HCT116 (cell line): Measurements from ENCODE around the gene WDR19. TPM values are rescaled to one million over a fixed set of nuclear protein-coding genes. Genes with fewer than 3 reads are reported as not detected.

Experiments used
- ATAC-seq: fragments of 200-7000 bp; cut with Tn5 transposase; 2 replicates; pipeline ENCODE4 v1.9.1; 2020; ENCODE audit warnings: mild to moderate bottlenecking, moderate library complexity
- BruUV-seq: library from RNA; stranded (reverse); fragments of 400-500 nt; replicated peaks from 2 replicates; lab custom pipeline; 2021; lab: Mats Ljungman, UMichigan
- CTCF ChIA-PET: fragments of 300-600 bp; sonication (Branson Sonifier 250); formaldehyde crosslinking; loops from one replicate; lab custom pipeline; 2021; ENCODE audit warnings: antibody characterized with exemption; lab: Charles Lee
- POLR2A ChIA-PET: fragments of 300-600, 350-600 bp; sonication (Branson Sonifier 250); formaldehyde crosslinking; loops from one replicate; lab custom pipeline; 2021; ENCODE audit warnings: antibody characterized with exemption; lab: Charles Lee
- RAD21 ChIA-PET, 2 experiments: fragments of 300-600 bp; sonication (Branson Sonifier 250); formaldehyde crosslinking; loops; one replicate each; lab custom pipeline; 2023; ENCODE audit warnings: low total read pairs in 2 of 2; ENCODE audit not compliant: uncharacterized antibody in 2 of 2, unreplicated experiment in 2 of 2, low non-redundant PET in 1 of 2; lab: Charles Lee
- DNase-seq: peaks from one replicate; pipeline ENCODE4 v3.0.0-alpha.2; 2010; ENCODE audit warnings: low read depth, low spot score
- H2AFZ ChIP-seq: fragments of 200-600 bp; shearing (Covaris generic), sonication (generic); 2 replicates; pipeline ENCODE4 v1.6.1; 2017; ENCODE audit warnings: low read depth, mixed run types, mixed read lengths, antibody characterized with exemption, low read length; ENCODE audit not compliant: poor library complexity, severe bottlenecking
- H3K27ac ChIP-seq: 2 replicates; pipeline ENCODE4 v1.5.1; 2012; ENCODE audit warnings: low read depth, low read length
- H3K27me3 ChIP-seq: fragments of 200-600 bp; sonication (generic); 2 replicates; pipeline ENCODE4 v1.6.1; 2016; ENCODE audit warnings: mixed run types, low read length, mixed read lengths; ENCODE audit not compliant: insufficient read depth
- H3K36me3 ChIP-seq, 2 experiments: fragments of 200-500 bp in 1 of 2; fragments of 200-600 bp in 1 of 2; sonication (Bioruptor generic) in 1 of 2; sonication (generic) in 1 of 2; 2 replicates each; pipeline versions ENCODE4 v1.5.1 to v1.6.1; 2014 to 2016; ENCODE audit warnings: low read length in 2 of 2, inconsistent platforms in 1 of 2, mixed read lengths in 1 of 2, mixed run types in 1 of 2; ENCODE audit not compliant: insufficient read depth in 2 of 2, control insufficient read depth in 1 of 2
- H3K4me1 ChIP-seq, 2 experiments: fragments of 200-600 bp in 1 of 2; sonication (generic) in 1 of 2; 2 replicates each; pipeline versions ENCODE4 v1.5.1 to v1.6.1; 2012 to 2017; ENCODE audit warnings: low read length in 2 of 2, inconsistent platforms in 1 of 2, mild to moderate bottlenecking in 1 of 2, mixed read lengths in 1 of 2, mixed run types in 1 of 2, moderate library complexity in 1 of 2; ENCODE audit not compliant: insufficient read depth in 2 of 2, control insufficient read depth in 1 of 2
- H3K4me2 ChIP-seq: fragments of 200-600 bp; sonication (generic); 2 replicates; pipeline ENCODE4 v1.6.1; 2017; ENCODE audit warnings: mixed run types, low read length, mixed read lengths
- H3K4me3 ChIP-seq, 2 experiments: fragments of 200-600 bp in 1 of 2; sonication (generic) in 1 of 2; replicated peaks in 1 of 2; 2 replicates each; pipeline ENCODE4 v1.5.1; 2011 to 2016; ENCODE audit warnings: low read length in 2 of 2, control low read depth in 1 of 2, low read depth in 1 of 2, mild to moderate bottlenecking in 1 of 2, mixed read lengths in 1 of 2, mixed run types in 1 of 2
- H3K79me2 ChIP-seq: fragments of 200-600 bp; sonication (generic); 2 replicates; pipeline ENCODE4 v1.6.1; 2017; ENCODE audit warnings: mild to moderate bottlenecking, mixed run types, low read length, moderate library complexity, mixed read lengths; ENCODE audit not compliant: insufficient read depth
- H3K9ac ChIP-seq: fragments of 200-600 bp; sonication (generic); 2 replicates; pipeline ENCODE4 v1.6.1; 2016; ENCODE audit warnings: low read length, mixed read lengths
- H3K9me2 ChIP-seq: fragments of 200-600 bp; sonication (generic), shearing (Covaris generic); 2 replicates; pipeline ENCODE4 v1.6.1; 2017; ENCODE audit warnings: mixed run types, mild to moderate bottlenecking, moderate library complexity; ENCODE audit not compliant: insufficient read depth
- H3K9me3 ChIP-seq, 2 experiments: fragments of 200-500 bp in 1 of 2; fragments of 200-600 bp in 1 of 2; sonication (Bioruptor generic) in 1 of 2; sonication (generic) in 1 of 2; 2 replicates each; pipeline ENCODE4 v1.6.1; 2014 to 2017; ENCODE audit warnings: low read length in 2 of 2, mixed read lengths in 2 of 2, inconsistent platforms in 1 of 2, low read depth in 1 of 2, mild to moderate bottlenecking in 1 of 2, mixed run types in 1 of 2, moderate library complexity in 1 of 2; ENCODE audit not compliant: control insufficient read depth in 1 of 2, insufficient read depth in 1 of 2
- H4K20me1 ChIP-seq: fragments of 200-600 bp; sonication (generic), shearing (Covaris generic); 2 replicates; pipeline ENCODE4 v1.6.1; 2017; ENCODE audit warnings: mixed run types, mild to moderate bottlenecking, moderate library complexity; ENCODE audit not compliant: insufficient read depth
- ATF3 ChIP-seq: IDR thresholded peaks from 2 replicates; pipeline ENCODE4 v1.6.1; 2012
- CBX3 ChIP-seq: IDR thresholded peaks from 2 replicates; pipeline ENCODE4 v1.6.1; 2012; ENCODE audit warnings: low read depth
- CEBPB ChIP-seq: IDR thresholded peaks from 2 replicates; pipeline ENCODE4 v1.6.1; 2012; ENCODE audit warnings: low read depth
- CTCF ChIP-seq, 3 experiments: fragments of 200-600 bp in 1 of 3; sonication (generic) in 1 of 3; IDR thresholded peaks in 2 of 3; conservative IDR thresholded peaks in 1 of 3; 2 replicates each; pipeline ENCODE4 v1.5.1; 2012 to 2017; ENCODE audit warnings: low read depth in 2 of 3, low read length in 2 of 3, antibody characterized with exemption in 1 of 3, borderline replicate concordance in 1 of 3, control low read depth in 1 of 3, mild to moderate bottlenecking in 1 of 3, mixed read lengths in 1 of 3, mixed run types in 1 of 3, moderate library complexity in 1 of 3; ENCODE audit not compliant: insufficient read depth in 1 of 3
- ELF1 ChIP-seq: IDR thresholded peaks from 2 replicates; pipeline ENCODE4 v1.6.1; 2012; ENCODE audit warnings: low read depth, borderline replicate concordance
- EZH2phosphoT487 ChIP-seq: fragments of 200-600 bp; IDR thresholded peaks from 2 replicates; pipeline ENCODE4 v1.6.1; 2018; ENCODE audit warnings: antibody characterized with exemption, borderline replicate concordance
- MAX ChIP-seq: IDR thresholded peaks from 2 replicates; pipeline ENCODE4 v1.6.1; 2012
- POLR2A ChIP-seq: IDR thresholded peaks from 2 replicates; pipeline ENCODE4 v1.7.0; 2011; ENCODE audit warnings: borderline replicate concordance; ENCODE audit not compliant: insufficient read depth, insufficient read length; ENCODE audit errors: extremely low read depth
- POLR2AphosphoS5 ChIP-seq: IDR thresholded peaks from 2 replicates; pipeline ENCODE4 v1.6.1; 2011; ENCODE audit warnings: mild to moderate bottlenecking, low read depth, low read length, moderate library complexity
- RAD21 ChIP-seq: IDR thresholded peaks from 2 replicates; pipeline ENCODE4 v1.6.1; 2012; ENCODE audit warnings: low read depth, mild to moderate bottlenecking
- REST ChIP-seq: IDR thresholded peaks from 2 replicates; pipeline ENCODE4 v1.6.1; 2012; ENCODE audit warnings: low read depth
- SIN3A ChIP-seq: IDR thresholded peaks from 2 replicates; pipeline ENCODE4 v1.6.1; 2012; ENCODE audit warnings: low read depth
- SP1 ChIP-seq: IDR thresholded peaks from 2 replicates; pipeline ENCODE4 v1.6.1; 2012; ENCODE audit warnings: low read depth
- SRF ChIP-seq: IDR thresholded peaks from 2 replicates; pipeline ENCODE4 v1.6.1; 2012; ENCODE audit warnings: low read depth
- YY1 ChIP-seq: IDR thresholded peaks from 2 replicates; pipeline ENCODE4 v1.6.1; 2011; ENCODE audit warnings: low read length, low read depth, moderate library complexity, mild to moderate bottlenecking; ENCODE audit not compliant: insufficient replicate concordance; ENCODE audit errors: extremely low read depth
- ZBTB33 ChIP-seq: IDR thresholded peaks from 2 replicates; pipeline ENCODE4 v1.6.1; 2011; ENCODE audit warnings: mild to moderate bottlenecking, low read length, moderate library complexity; ENCODE audit not compliant: insufficient replicate concordance; ENCODE audit errors: extremely low read depth
- ZFX ChIP-seq: fragments of 450-650 bp; IDR thresholded peaks from 2 replicates; pipeline ENCODE4 v1.6.1; 2017
- ZNF274 ChIP-seq: fragments of 200-500 bp; sonication (Bioruptor generic); IDR thresholded peaks from 2 replicates; pipeline ENCODE4 v1.6.1; 2014; ENCODE audit warnings: mild to moderate bottlenecking, low read depth, low read length, inconsistent platforms
- intact Hi-C: fragments of 100-400 bp; cut with micrococcal nuclease; formaldehyde crosslinking; loops from 2 replicates; pipeline ENCODE4 v1.10.0; 2022
- total RNA-seq: library from RNA; stranded (reverse); gene quantifications from one replicate; pipeline ENCODE4 v1.2.1, GENCODE V29; 2021; ENCODE audit not compliant: unreplicated experiment

The WDR19 gene
- total RNA-seq, 1 experiment from 2014 or later: 18.8 TPM

- CTCF ChIA-PET: interaction anchor here (0.9 to 1.3 kb wide), 2 partner anchors 11 to 243 kb away, joined by 3 to 4 read pairs; no protein-coding TSS in a partner anchor
- POLR2A ChIA-PET: no interaction called here
- TF ChIP-seq REST (no peak), ZFX (no peak), CEBPB (no peak), SIN3A (no peak), POLR2A (no peak), ZBTB33 (no peak), CTCF (IDR thresholded peaks at IDR 0.05 in 2 of 3, conservative IDR thresholded peaks at IDR 0.05 in 1 of 3; ENCODE audit: borderline replicate concordance in 1 of 3, insufficient read depth in 1 of 3, low read depth in 2 of 3, low read length in 2 of 3) (no peak), SRF (no peak), ATF3 (no peak), RAD21 (no peak), POLR2AphosphoS5 (no peak), ZNF274 (no peak), CBX3 (no peak), SP1 (no peak), ELF1 (no peak), YY1 (no peak), MAX (no peak), EZH2phosphoT487 (no peak)
- Histone ChIP-seq H3K9me3 (no peaks in the 10 kb centered on the region), H3K79me2 (no peaks in the 10 kb centered on the region), H3K4me2 (no peak overlapping the region), H3K36me3 (no peaks in the 10 kb centered on the region), H2AFZ (no peak overlapping the region), H3K27me3 (no peaks in the 10 kb centered on the region), H3K9ac (no peak overlapping the region), H3K9me2 (no peaks in the 10 kb centered on the region), H3K27ac (no peak overlapping the region), H3K4me1 (no peaks in the 10 kb centered on the region), H4K20me1 (no peaks in the 10 kb centered on the region), H3K4me3 (no peak overlapping the region)
- no peak for ATAC-seq
- no TSS peak for BruUV-seq
- intact Hi-C loops: no loop called here
- RAD21 ChIA-PET: no interaction called here
- no peak for DNase-seq
Measured at GRCh38 chr4:39146211-39146610, 36.1 kb upstream of the WDR19 start.
